ENCODE data around the gene C22orf42.
"Not testable (repeated sequence)": the region's sequence is repeated elsewhere in the genome, so short reads cannot be mapped to it uniquely, and the experiment has no call there.

Gene C22orf42

DNA sequence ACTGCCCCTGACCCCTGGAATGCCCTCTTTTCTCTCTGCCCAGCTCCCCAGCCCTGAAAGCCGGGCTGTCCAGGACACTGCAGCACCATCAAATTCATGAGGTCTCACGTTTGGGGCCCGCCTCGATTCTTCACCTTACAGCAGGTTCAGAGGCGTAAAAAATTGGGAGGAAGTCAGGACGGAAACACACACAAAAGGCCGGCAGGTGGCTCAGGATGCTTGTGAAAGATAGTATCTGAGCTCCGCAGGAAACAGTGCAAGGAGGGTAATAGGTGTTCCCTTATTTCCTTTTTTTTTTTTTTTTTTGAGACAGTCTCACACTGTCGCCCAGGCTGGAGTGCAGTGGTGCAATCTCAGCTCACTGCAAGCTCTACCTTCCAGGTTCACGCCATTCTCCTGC, 41.6 kb upstream of the C22orf42 start:
- Histone ChIP-seq H3K27ac (no peak overlapping the region), H3K27me3 (replicated peaks) (peaks cover 15% of the 10 kb centered on the region), H3K36me3 (replicated peaks) (no peaks in the 10 kb centered on the region), H3K4me3 (ENCODE audit: low read depth, low read length) (no peak overlapping the region)
- in situ Hi-C loops (cut with HindIII; ENCODE audit: low pct_ligation_motif_present, low sequenced_read_pairs): no loop called here
- TF ChIP-seq CTCF (IDR thresholded peaks at IDR 0.05; ENCODE audit: low read depth, low read length, missing control alignments): no peak
- DNase-seq: no peak

DNA sequence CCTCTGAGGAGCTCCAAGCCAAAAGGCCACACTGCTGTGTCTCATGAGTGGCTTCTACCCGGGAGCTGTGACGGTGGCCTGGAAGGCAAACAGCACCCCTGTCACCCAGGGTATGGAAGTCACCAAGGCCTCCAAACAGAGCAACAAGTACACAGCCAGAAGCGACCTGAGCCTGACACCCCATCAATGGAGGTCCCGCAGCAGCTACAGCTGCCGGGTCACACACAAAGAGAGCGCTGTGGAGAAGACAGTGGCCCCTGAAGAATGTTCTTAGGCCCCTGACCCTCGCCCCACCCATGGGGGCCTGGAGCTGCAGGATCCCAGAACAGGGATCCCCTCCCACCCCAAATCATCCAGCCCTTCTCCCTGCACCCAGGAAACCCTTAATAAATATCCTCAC, 40.9 kb upstream of the C22orf42 start:
- in situ Hi-C loops (cut with HindIII; ENCODE audit: low pct_ligation_motif_present, low sequenced_read_pairs): no loop called here
- peaks cover 15% of the 10 kb centered on the region for H3K27me3 ChIP-seq (replicated peaks)
- no peaks in the 10 kb centered on the region for H3K36me3 ChIP-seq (replicated peaks)

DNA sequence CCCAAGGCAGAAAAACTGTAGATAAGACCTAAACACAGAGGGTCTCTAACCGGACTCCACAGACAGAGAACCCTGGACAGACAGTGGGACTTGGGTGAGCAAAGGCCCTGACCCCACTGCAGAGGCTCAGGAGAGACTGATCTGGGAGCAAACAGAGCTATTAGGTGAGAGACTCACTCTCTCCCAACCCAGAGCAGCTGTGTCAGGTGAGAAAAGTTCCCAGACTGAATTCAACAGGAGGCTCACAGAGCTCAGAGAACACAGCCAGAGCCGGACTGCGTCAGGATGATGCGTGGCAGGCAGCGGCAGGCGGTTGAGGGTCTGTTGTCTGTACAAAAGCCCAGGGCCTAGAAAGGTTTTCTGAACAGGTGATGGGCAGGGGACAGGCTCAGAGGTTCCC, 40.2 kb upstream of the C22orf42 start:
- Histone ChIP-seq H3K36me3 (replicated peaks) (no peaks in the 10 kb centered on the region), H3K27ac (no peak overlapping the region), H3K27me3 (replicated peaks) (peaks cover 15% of the 10 kb centered on the region), H3K4me3 (ENCODE audit: low read depth, low read length) (no peak overlapping the region)
- in situ Hi-C loops (cut with HindIII; ENCODE audit: low pct_ligation_motif_present, low sequenced_read_pairs): no loop called here
- TF ChIP-seq CTCF (IDR thresholded peaks at IDR 0.05; ENCODE audit: low read depth, low read length, missing control alignments): no peak
- DNase-seq: no peak

More for the DNA sequence above, 40.9 kb upstream of the C22orf42 start:
- Histone ChIP-seq H3K27ac (no peak overlapping the region), H3K4me3 (ENCODE audit: low read depth, low read length) (no peak overlapping the region)
- no peak for DNase-seq
- TF ChIP-seq CTCF (IDR thresholded peaks at IDR 0.05; ENCODE audit: low read depth, low read length, missing control alignments): no peak

- H3K27me3 ChIP-seq (replicated peaks); H3K4me3 ChIP-seq (ENCODE audit: low read depth, low read length); in situ Hi-C loops (cut with HindIII; ENCODE audit: low pct_ligation_motif_present, low sequenced_read_pairs); DNase-seq; H3K27ac ChIP-seq; H3K36me3 ChIP-seq (replicated peaks): not testable (repeated sequence)
Measured at GRCh38 chr22:32197553-32198226, 38.6 kb upstream of the C22orf42 start.

DNA sequence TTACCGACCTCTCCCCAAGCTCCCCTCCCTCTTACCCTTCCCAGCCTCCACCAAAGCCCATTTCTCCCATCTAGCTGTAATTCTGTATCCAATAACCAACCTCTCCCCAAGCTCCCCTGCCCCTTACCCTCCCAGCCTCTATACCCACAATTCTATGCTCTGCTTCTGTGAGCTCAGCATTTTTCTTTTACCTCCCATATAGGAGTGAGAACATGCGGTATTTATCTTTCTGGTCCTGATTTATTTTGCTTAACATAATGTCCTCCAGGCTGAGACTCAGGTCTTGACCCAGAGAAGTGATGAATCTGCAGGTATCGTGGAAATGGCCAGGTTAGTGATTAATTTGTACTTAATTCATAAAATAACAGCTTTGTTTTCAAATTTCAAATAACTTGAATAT, 36.8 kb upstream of the C22orf42 start:
- in situ Hi-C loops (cut with HindIII; ENCODE audit: low pct_ligation_motif_present, low sequenced_read_pairs); H3K36me3 ChIP-seq (replicated peaks); H3K27me3 ChIP-seq (replicated peaks); H3K27ac ChIP-seq; DNase-seq; H3K4me3 ChIP-seq (ENCODE audit: low read depth, low read length): not testable (repeated sequence)

- H3K4me3 ChIP-seq (ENCODE audit: low read depth, low read length); H3K36me3 ChIP-seq (replicated peaks); DNase-seq; in situ Hi-C loops (cut with HindIII; ENCODE audit: low pct_ligation_motif_present, low sequenced_read_pairs); H3K27ac ChIP-seq; H3K27me3 ChIP-seq (replicated peaks): not testable (repeated sequence)
Measured at GRCh38 chr22:32193346-32193745, 34.2 kb upstream of the C22orf42 start.

GRCh38 chr22:32191021-32191420, 31.9 kb upstream of the C22orf42 start:
- H3K4me3 ChIP-seq (ENCODE audit: low read depth, low read length); H3K27me3 ChIP-seq (replicated peaks); H3K36me3 ChIP-seq (replicated peaks); DNase-seq; in situ Hi-C loops (cut with HindIII; ENCODE audit: low pct_ligation_motif_present, low sequenced_read_pairs); H3K27ac ChIP-seq: not testable (repeated sequence)

DNA sequence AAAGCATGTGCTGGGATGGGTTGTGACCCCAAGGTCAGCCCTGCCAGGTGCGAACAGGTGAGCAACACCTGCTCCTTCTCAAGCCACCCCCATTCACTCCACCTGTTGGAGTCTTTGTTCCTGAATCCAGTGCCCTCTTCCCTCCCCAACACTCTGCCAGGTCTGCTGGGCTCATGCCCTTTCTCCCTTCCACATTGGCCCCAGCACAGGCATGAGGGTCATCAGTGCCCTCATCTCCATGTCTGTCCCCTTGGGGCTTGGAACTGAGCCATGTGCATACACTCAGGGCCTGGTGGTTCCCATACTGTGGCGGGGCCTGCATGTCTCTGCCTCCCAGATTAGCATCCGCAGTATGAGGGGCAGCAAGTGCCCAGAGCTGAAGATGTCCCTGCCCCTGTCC, 26.7 kb upstream of the C22orf42 start:
- Histone ChIP-seq H3K27ac (no peak overlapping the region), H3K36me3 (replicated peaks) (no peaks in the 10 kb centered on the region), H3K27me3 (replicated peaks) (no peaks in the 10 kb centered on the region), H3K4me3 (ENCODE audit: low read depth, low read length) (no peak overlapping the region)
- TF ChIP-seq CTCF (IDR thresholded peaks at IDR 0.05; ENCODE audit: low read depth, low read length, missing control alignments): no peak
- no peak for DNase-seq
- in situ Hi-C loops (cut with HindIII; ENCODE audit: low pct_ligation_motif_present, low sequenced_read_pairs): no loop called here

Data from brain microvascular endothelial cell (primary cell).